Naive thymus-derived CD4-positive, alpha-beta T cell (primary cell): ENCODE results near the gene TMPRSS7. TPM values are rescaled to one million over a fixed set of nuclear protein-coding genes. Genes with fewer than 3 reads are reported as not detected.

Source experiments
- ATAC-seq: fragments of 150-1000 bp; cut with Tn5 transposase; 2 replicates; pipeline ENCODE4 v1.10.0; 2021; ENCODE audit warnings: mild to moderate bottlenecking, moderate library complexity
- CTCF ChIA-PET: fragments of 350-600 bp; sonication (Branson Sonifier 250); formaldehyde crosslinking; loops from one replicate; lab custom pipeline; 2021; ENCODE audit warnings: antibody characterized with exemption; lab: Charles Lee
- POLR2A ChIA-PET: fragments of 350-600 bp; sonication (Branson Sonifier 250); formaldehyde crosslinking; loops from one replicate; lab custom pipeline; 2021; ENCODE audit warnings: antibody characterized with exemption, inconsistent platforms; lab: Charles Lee
- DNase-seq, 9 donors: peaks; one replicate each; pipeline versions ENCODE4 v3.0.0 to v3.0.0-alpha.2; 2020 to 2022; ENCODE audit warnings: mixed read lengths in 1 of 9
- H3K27ac ChIP-seq: one replicate; pipeline ENCODE4 v1.7.0; 2013; ENCODE audit warnings: mild to moderate bottlenecking, low read depth, low read length, moderate library complexity
- H3K27me3 ChIP-seq, 2 donors: one replicate each; pipeline ENCODE4 v1.7.0; 2013; ENCODE audit warnings: low read length in 2 of 2, mild to moderate bottlenecking in 2 of 2, moderate library complexity in 2 of 2; ENCODE audit not compliant: control insufficient read depth in 2 of 2, insufficient read depth in 2 of 2
- H3K36me3 ChIP-seq, 3 experiments: 1 replicate in 2 of 3; 2 replicates in 1 of 3; pipeline ENCODE4 v1.7.0; 2013; ENCODE audit warnings: low read length in 3 of 3, mild to moderate bottlenecking in 3 of 3, moderate library complexity in 1 of 3; ENCODE audit not compliant: insufficient read depth in 3 of 3, control insufficient read depth in 2 of 3
- H3K4me1 ChIP-seq, 2 donors: one replicate each; pipeline ENCODE4 v1.7.0; 2013; ENCODE audit warnings: low read length in 2 of 2, mild to moderate bottlenecking in 2 of 2, moderate library complexity in 1 of 2; ENCODE audit not compliant: control insufficient read depth in 2 of 2, insufficient read depth in 2 of 2
- H3K4me3 ChIP-seq: 2 replicates; pipeline ENCODE4 v1.7.0; 2013; ENCODE audit warnings: mild to moderate bottlenecking, low read length
- H3K9me3 ChIP-seq, 3 experiments: 1 replicate in 2 of 3; 2 replicates in 1 of 3; pipeline ENCODE4 v1.7.0; 2013; ENCODE audit warnings: low read length in 3 of 3; ENCODE audit not compliant: control insufficient read depth in 2 of 3
- H3K27ac Mint-ChIP-seq, 9 donors: one replicate each; pipeline ENCODE4 v1.8.0; 2020 to 2022; ENCODE audit warnings: mixed read lengths in 9 of 9, mild to moderate bottlenecking in 8 of 9, moderate library complexity in 5 of 9, inconsistent platforms in 2 of 9
- H3K27me3 Mint-ChIP-seq, 5 donors: one replicate each; pipeline ENCODE4 v1.8.0; 2021 to 2022; ENCODE audit warnings: mixed read lengths in 5 of 5, mild to moderate bottlenecking in 1 of 5
- H3K36me3 Mint-ChIP-seq, 5 donors: one replicate each; pipeline ENCODE4 v1.8.0; 2020 to 2022; ENCODE audit warnings: mixed read lengths in 5 of 5, mild to moderate bottlenecking in 3 of 5, inconsistent platforms in 1 of 5
- H3K4me1 Mint-ChIP-seq, 7 donors: one replicate each; pipeline ENCODE4 v1.8.0; 2020 to 2022; ENCODE audit warnings: mixed read lengths in 7 of 7, mild to moderate bottlenecking in 3 of 7, inconsistent platforms in 1 of 7
- H3K4me3 Mint-ChIP-seq, 10 donors: one replicate each; pipeline ENCODE4 v1.8.0; 2020 to 2022; ENCODE audit warnings: mild to moderate bottlenecking in 10 of 10, mixed read lengths in 10 of 10, moderate library complexity in 6 of 10, inconsistent platforms in 2 of 10
- H3K9me3 Mint-ChIP-seq, 11 donors: one replicate each; pipeline ENCODE4 v1.8.0; 2020 to 2022; ENCODE audit warnings: mixed read lengths in 11 of 11, mild to moderate bottlenecking in 4 of 11, inconsistent platforms in 1 of 11, moderate library complexity in 1 of 11
- intact Hi-C, 2 donors: fragments of 100-400 bp; cut with micrococcal nuclease; formaldehyde crosslinking; loops; one replicate each; pipeline ENCODE4 v1.15.1; 2023
- polyA plus RNA-seq, 2 donors: library from polyadenylated mRNA; unstranded; fragments of 300-500 nt; fragmentation: Illumina TruSeq; gene quantifications; one replicate each; pipeline ENCODE4 v1.2.3, GENCODE V29; 2021
- total RNA-seq, 6 experiments: library from RNA in 5 of 6; stranded (reverse) in 5 of 6; gene quantifications; 1 replicate in 5 of 6; 2 replicates in 1 of 6; pipeline ENCODE4 v1.2.3 and lab custom pipeline; 2021 to 2026

The TMPRSS7 gene
- total and polyA plus RNA-seq, 7 experiments from 2014 or later: 0.09 TPM; not detected in 6

DNA sequence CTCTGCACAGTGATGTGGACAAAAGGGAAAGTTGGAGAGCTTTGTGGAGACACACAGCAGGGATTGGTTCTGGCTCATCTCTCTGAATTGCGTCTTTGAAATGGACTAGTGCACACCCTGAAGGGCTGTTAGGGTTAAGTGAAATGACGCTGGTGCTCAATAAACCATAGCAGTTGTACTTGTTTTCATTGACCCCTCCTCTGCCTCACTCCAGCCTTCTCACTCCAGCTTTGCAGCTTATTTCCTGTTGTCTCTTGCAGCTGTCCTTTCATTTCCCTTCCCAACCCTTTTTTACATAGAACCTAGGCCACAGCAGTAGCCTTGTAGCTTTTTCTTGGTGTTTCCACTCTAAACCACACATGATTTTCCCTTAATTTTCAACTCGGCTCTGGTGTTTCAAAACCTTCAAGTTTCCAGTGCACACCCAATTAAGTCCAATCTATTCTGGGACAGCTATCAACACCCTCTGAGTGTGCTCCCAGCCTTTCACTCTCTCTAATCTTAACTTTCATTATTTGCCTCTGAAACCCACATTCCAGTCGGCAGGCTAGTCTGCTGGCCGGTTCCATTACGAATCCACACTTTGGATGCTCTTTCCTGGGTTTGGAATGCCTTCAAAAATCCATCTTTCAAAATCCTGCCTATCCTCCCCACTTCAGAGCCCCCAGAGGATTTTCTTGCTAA, 58.1 kb downstream of the TMPRSS7 start:
- ATAC-seq (no peak), DNase-seq (no peak)
- Histone ChIP-seq H3K9me3 (no peaks in the 10 kb centered on the region), H3K27ac (no peak overlapping the region), H3K4me3 (no peak overlapping the region), H3K4me1 (peaks cover 0 to 8% of the 10 kb centered on the region in 2 donors), H3K36me3 (no peaks in the 10 kb centered on the region), H3K27me3 (no peaks in the 10 kb centered on the region)
- Mint-ChIP-seq H3K4me1 (peaks cover 17 to 61% (median 28%) of the 10 kb centered on the region in 7 donors), H3K9me3 (no peaks in the 10 kb centered on the region), H3K27me3 (peaks cover 0 to 14% (median 3%) of the 10 kb centered on the region in 5 donors), H3K27ac (peak overlapping the region in 2 of 9 donors; percentile 49 to 73), H3K4me3 (peak overlapping the region in 6 of 10 donors; percentile 1 to 69 (median 5)), H3K36me3 (peaks cover 0 to 19% (median 0%) of the 10 kb centered on the region in 5 donors)
- intact Hi-C loops: no loop called here
- ChIA-PET CTCF (interaction anchor here (0.6 kb wide), 1 partner anchor 29 kb away, joined by 3 read pairs; no protein-coding TSS in a partner anchor), POLR2A (interaction anchor here (0.6 to 0.8 kb wide), 2 partner anchors 20 to 255 kb away, joined by 4 to 5 read pairs; no protein-coding TSS in a partner anchor)

DNA sequence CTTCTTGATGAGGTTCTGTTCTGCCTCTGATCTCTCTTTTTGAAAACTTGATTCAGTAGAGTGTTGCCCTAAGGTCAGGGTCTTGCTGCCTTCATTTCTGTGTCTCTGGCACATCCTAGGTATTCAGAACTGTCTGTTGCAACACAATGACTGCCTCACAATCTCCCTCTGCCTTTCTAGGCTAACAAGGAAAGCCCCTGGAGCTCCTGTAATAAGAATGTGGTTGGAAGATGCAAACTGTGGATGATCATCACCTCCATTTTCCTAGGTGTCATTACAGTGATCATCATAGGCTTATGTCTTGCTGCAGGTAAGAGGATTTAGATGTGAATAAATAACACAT, 58.6 kb downstream of the TMPRSS7 start:
- peaks cover 0 to 8% of the 10 kb centered on the region in 2 donors for H3K4me1 ChIP-seq
- ATAC-seq: no peak
- H3K36me3 Mint-ChIP-seq: peaks cover 0 to 23% (median 3%) of the 10 kb centered on the region in 5 donors
- H3K9me3 ChIP-seq: no peaks in the 10 kb centered on the region
- peaks cover 15 to 61% (median 25%) of the 10 kb centered on the region in 7 donors for H3K4me1 Mint-ChIP-seq
- H3K36me3 ChIP-seq: no peaks in the 10 kb centered on the region
- H3K27me3 Mint-ChIP-seq: peaks cover 0 to 10% (median 3%) of the 10 kb centered on the region in 5 donors
- no peak overlapping the region for H3K4me3 ChIP-seq
- peak overlapping the region in 3 of 9 donors; percentile 27 to 73 (median 49) for H3K27ac Mint-ChIP-seq
- no peak overlapping the region for H3K27ac ChIP-seq
- intact Hi-C loops: no loop called here
- ChIA-PET POLR2A (no interaction called here), CTCF (interaction anchor here (0.6 to 1.8 kb wide), 3 partner anchors 9 to 28 kb away, joined by 3 to 4 read pairs (median 3); no protein-coding TSS in a partner anchor)
- no peaks in the 10 kb centered on the region for H3K27me3 ChIP-seq
- peak overlapping the region in 4 of 10 donors; percentile 5 to 69 (median 26) for H3K4me3 Mint-ChIP-seq
- DNase-seq: no peak
- H3K9me3 Mint-ChIP-seq: peaks cover 0 to 1% (median 0%) of the 10 kb centered on the region in 11 donors

DNA sequence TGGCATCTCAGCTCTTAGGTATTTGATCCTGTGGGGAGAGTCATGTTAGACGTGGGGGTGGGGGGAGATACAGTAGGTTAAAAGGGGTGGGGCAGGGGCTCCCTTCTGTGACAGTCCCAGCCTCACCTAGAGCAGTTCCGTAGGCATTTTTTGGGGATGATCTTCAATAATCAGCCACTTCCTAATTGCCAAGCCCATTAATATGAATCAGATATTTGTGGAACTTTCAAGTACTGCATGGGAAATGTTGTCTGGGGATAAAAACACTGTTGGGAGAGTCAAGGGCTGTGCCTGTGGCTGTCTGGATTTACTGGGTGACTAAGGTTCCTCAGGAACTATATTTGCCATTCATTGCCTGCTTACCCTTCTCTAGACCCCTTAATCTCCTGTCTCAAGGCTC, 61.2 kb downstream of the TMPRSS7 start:
- peaks cover 0 to 7% (median 0%) of the 10 kb centered on the region in 11 donors for H3K9me3 Mint-ChIP-seq
- no peak overlapping the region for H3K4me3 Mint-ChIP-seq
- no peak overlapping the region for H3K27ac ChIP-seq
- H3K36me3 ChIP-seq: no peaks in the 10 kb centered on the region
- no peak overlapping the region for H3K4me3 ChIP-seq
- no peak overlapping the region for H3K27ac Mint-ChIP-seq
- POLR2A ChIA-PET: no interaction called here
- H3K4me1 ChIP-seq: peaks cover 0 to 8% of the 10 kb centered on the region in 2 donors
- no peaks in the 10 kb centered on the region for H3K27me3 ChIP-seq
- no peak for ATAC-seq
- peaks cover 0 to 5% (median 3%) of the 10 kb centered on the region in 5 donors for H3K27me3 Mint-ChIP-seq
- H3K4me1 Mint-ChIP-seq: peaks cover 15 to 44% (median 20%) of the 10 kb centered on the region in 7 donors
- CTCF ChIA-PET: interaction anchor here (1.0 kb wide), 1 partner anchor 52 kb away, joined by 3 read pairs; no protein-coding TSS in a partner anchor
- intact Hi-C loops: no loop called here
- H3K36me3 Mint-ChIP-seq: peaks cover 0 to 27% (median 5%) of the 10 kb centered on the region in 5 donors
- DNase-seq: no peak
- no peaks in the 10 kb centered on the region for H3K9me3 ChIP-seq

DNA sequence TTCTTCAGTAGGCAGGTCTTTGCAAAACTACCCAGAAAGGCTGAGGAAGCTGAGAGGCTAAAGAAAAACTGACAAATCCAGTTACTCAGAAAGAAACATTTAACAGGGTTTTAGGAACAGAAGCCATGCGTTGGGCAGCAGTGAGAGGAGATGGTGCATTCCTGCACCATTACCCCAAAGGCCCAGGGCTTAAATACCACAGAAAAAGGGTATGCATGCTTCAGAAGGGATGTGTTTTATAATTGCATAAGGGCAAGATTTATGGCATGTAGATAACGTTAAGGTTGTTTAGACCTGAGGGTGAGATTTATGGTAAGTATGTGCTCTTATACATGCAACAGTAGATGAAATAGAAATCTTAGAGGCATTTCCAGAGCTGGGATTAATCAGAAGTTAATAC, 61.6 kb downstream of the TMPRSS7 start:
- Histone ChIP-seq H3K27ac (no peak overlapping the region), H3K27me3 (no peaks in the 10 kb centered on the region), H3K9me3 (no peaks in the 10 kb centered on the region), H3K36me3 (no peaks in the 10 kb centered on the region), H3K4me1 (peaks cover 0 to 8% of the 10 kb centered on the region in 2 donors), H3K4me3 (no peak overlapping the region)
- Mint-ChIP-seq H3K27ac (no peak overlapping the region), H3K4me1 (peaks cover 14 to 39% (median 17%) of the 10 kb centered on the region in 7 donors), H3K4me3 (no peak overlapping the region), H3K27me3 (peaks cover 0 to 5% (median 3%) of the 10 kb centered on the region in 5 donors), H3K9me3 (peaks cover 0 to 7% (median 0%) of the 10 kb centered on the region in 11 donors), H3K36me3 (peaks cover 0 to 27% (median 5%) of the 10 kb centered on the region in 5 donors)
- intact Hi-C loops: no loop called here
- DNase-seq: no peak
- POLR2A ChIA-PET: no interaction called here
- no peak for ATAC-seq
- CTCF ChIA-PET: interaction anchor here (0.9 kb wide), 1 partner anchor 15 kb away, joined by 3 read pairs; no protein-coding TSS in a partner anchor

DNA sequence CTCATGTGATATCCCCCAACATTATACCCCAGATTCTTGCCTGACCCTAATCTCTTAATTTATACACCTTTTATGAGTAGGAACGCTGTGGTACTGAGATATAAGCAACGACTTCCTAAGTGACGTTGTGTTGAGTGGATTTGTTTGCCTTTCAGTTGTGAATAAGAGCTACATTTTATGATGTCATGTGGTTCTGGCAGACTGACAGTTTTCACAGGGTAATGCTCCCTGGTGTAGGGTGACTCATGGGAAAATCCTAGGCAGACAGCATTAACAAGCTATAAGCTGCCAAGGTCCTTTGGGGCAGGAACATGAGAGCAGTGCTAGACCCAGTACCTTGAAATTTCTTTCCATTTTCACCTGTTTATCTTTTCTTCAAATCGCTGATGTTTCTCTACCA, 62.8 kb downstream of the TMPRSS7 start:
- H3K27ac Mint-ChIP-seq: peak overlapping the region in 1 of 9 donors; percentile 53
- POLR2A ChIA-PET: no interaction called here
- no peaks in the 10 kb centered on the region for H3K27me3 ChIP-seq

DNA sequence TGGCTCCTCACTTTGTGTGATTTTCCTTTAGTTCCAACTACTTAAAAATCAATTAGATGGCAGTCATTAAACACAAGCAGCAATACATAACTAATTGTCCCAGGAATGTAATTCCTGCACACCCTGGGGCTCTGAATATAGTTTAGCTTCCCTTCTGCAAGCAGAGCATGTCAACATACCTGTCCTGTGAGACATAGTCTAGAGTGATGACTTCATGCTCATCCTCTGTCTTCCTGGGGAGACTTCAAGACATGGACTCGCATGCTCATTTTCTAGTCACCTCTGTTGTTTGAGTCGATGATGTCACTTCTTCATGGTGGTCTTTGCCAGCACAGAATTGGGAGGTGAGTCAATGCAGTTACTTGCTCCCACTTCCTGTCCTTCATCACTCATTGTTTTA, 67.4 kb downstream of the TMPRSS7 start:
- H3K27me3 Mint-ChIP-seq: peaks cover 0 to 5% (median 0%) of the 10 kb centered on the region in 5 donors
- no peaks in the 10 kb centered on the region for H3K9me3 ChIP-seq
- DNase-seq (no peak), ATAC-seq (no peak)
- no peak overlapping the region for H3K27ac ChIP-seq
- H3K36me3 Mint-ChIP-seq: peaks cover 0 to 20% (median 9%) of the 10 kb centered on the region in 5 donors
- POLR2A ChIA-PET: no interaction called here
- H3K4me3 ChIP-seq: no peak overlapping the region
- H3K27ac Mint-ChIP-seq: no peak overlapping the region
- peaks cover 0 to 14% (median 0%) of the 10 kb centered on the region in 7 donors for H3K4me1 Mint-ChIP-seq
- H3K4me1 ChIP-seq: no peaks in the 10 kb centered on the region
- H3K27me3 ChIP-seq: no peaks in the 10 kb centered on the region
- CTCF ChIA-PET: interaction anchor here (1.9 kb wide), 1 partner anchor 10 kb away, joined by 7 read pairs; no protein-coding TSS in a partner anchor
- peaks cover 0 to 7% (median 0%) of the 10 kb centered on the region in 11 donors for H3K9me3 Mint-ChIP-seq
- intact Hi-C loops: loop anchor here in 1 of 2 donors (2.0 kb wide), 1 partner anchor 13 kb away; no protein-coding TSS in a partner anchor
- H3K36me3 ChIP-seq: no peaks in the 10 kb centered on the region
- H3K4me3 Mint-ChIP-seq: no peak overlapping the region

More for the DNA sequence above, 62.8 kb downstream of the TMPRSS7 start:
- Mint-ChIP-seq H3K9me3 (peaks cover 0 to 7% (median 0%) of the 10 kb centered on the region in 11 donors), H3K4me1 (peaks cover 11 to 35% (median 12%) of the 10 kb centered on the region in 7 donors), H3K4me3 (no peak overlapping the region), H3K36me3 (peaks cover 0 to 27% (median 5%) of the 10 kb centered on the region in 5 donors), H3K27me3 (peaks cover 0 to 5% (median 0%) of the 10 kb centered on the region in 5 donors)
- H3K4me1 ChIP-seq: peaks cover 0 to 8% of the 10 kb centered on the region in 2 donors
- H3K27ac ChIP-seq: no peak overlapping the region
- ATAC-seq: peak; percentile 61
- no peaks in the 10 kb centered on the region for H3K9me3 ChIP-seq
- H3K4me3 ChIP-seq: no peak overlapping the region
- intact Hi-C loops: no loop called here
- no peak for DNase-seq
- no peaks in the 10 kb centered on the region for H3K36me3 ChIP-seq
- CTCF ChIA-PET: interaction anchor here (0.9 kb wide), 1 partner anchor 14 kb away, joined by 3 read pairs; no protein-coding TSS in a partner anchor
